B cell (primary cell): ENCODE measurements around the gene UBQLN2.

ENCODE experiments used
- EZH2 ChIP-seq: IDR thresholded peaks from 2 replicates; pipeline ENCODE4 v1.6.1; 2012; ENCODE audit warnings: borderline replicate concordance, low read depth, mild to moderate bottlenecking, moderate library complexity, low read length; ENCODE audit not compliant: insufficient read depth, poor library complexity, severe bottlenecking
- TF ChIP-seq, protein P1 (sequence below): fragments of 200-600 bp; IDR thresholded peaks from one replicate; pipeline ENCODE4 v1.8.0; 2022; ENCODE audit warnings: antibody characterized with exemption, mild to moderate bottlenecking

- no peak for TF ChIP-seq EZH2
- TF ChIP-seq, protein P1, sequence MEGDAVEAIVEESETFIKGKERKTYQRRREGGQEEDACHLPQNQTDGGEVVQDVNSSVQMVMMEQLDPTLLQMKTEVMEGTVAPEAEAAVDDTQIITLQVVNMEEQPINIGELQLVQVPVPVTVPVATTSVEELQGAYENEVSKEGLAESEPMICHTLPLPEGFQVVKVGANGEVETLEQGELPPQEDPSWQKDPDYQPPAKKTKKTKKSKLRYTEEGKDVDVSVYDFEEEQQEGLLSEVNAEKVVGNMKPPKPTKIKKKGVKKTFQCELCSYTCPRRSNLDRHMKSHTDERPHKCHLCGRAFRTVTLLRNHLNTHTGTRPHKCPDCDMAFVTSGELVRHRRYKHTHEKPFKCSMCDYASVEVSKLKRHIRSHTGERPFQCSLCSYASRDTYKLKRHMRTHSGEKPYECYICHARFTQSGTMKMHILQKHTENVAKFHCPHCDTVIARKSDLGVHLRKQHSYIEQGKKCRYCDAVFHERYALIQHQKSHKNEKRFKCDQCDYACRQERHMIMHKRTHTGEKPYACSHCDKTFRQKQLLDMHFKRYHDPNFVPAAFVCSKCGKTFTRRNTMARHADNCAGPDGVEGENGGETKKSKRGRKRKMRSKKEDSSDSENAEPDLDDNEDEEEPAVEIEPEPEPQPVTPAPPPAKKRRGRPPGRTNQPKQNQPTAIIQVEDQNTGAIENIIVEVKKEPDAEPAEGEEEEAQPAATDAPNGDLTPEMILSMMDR: no peak
Observed at GRCh38 chrX:56557376-56557929, 6.0 kb upstream of the UBQLN2 start.
